CD4-positive, alpha-beta T cell treated with Interleukin-12 subunit alpha and Interleukin-12 subunit beta, for 1 hour (primary cell): Measurements from ENCODE around the gene TXNDC2.
A peak's percentile ranks its signal among the peaks of the same experiment; 100 is the strongest.

Source experiments
- DNase-seq: peaks from one replicate; pipeline ENCODE4 v3.0.0-alpha.2; 2020

TXNDC2 gene

GRCh38 chr18:9914584-9915290, 29.0 kb downstream of the TXNDC2 start:
- DNase-seq = peak; percentile 80

- no peak for DNase-seq
Observed at GRCh38 chr18:9915291-9916076, 29.7 kb downstream of the TXNDC2 start.

- DNase-seq = no peak
Observed at GRCh38 chr18:9916077-9916639, 30.4 kb downstream of the TXNDC2 start.

GRCh38 chr18:9916808-9917207, 31.0 kb downstream of the TXNDC2 start:
- DNase-seq = no peak

DNA sequence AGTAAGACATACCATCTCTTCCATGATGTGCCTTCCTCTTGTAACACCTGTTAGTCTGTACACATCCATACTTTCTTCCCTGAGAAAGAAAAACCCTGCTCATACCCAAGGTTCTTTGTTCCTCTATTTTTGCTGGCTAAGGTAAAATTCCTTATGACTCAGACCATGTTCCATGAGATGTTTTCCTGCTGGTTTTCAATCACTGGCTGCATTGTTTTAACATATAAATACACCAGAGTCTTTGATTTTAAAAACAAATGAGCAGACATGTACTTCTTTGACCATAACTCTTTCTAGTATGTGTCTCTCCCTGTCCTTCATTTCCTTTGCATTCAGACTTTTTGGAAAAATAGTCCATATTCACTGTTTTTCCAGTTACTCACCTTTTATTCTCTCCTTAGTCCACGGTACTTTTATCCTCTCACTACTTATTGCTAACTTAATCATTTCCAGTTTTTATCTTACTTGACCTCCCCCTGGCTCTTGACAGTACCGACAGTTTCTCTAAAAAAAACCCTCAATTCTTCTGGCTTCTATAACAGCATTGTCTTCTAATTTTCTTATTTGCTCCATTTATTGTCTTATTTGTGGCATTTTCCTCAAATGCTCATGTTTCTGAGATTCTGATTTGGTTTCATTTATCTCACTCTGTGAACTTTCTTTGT, 32.4 kb downstream of the TXNDC2 start:
- no peak for DNase-seq

GRCh38 chr18:9919564-9920232, 33.9 kb downstream of the TXNDC2 start:
- DNase-seq = no peak

GRCh38 chr18:9922592-9923311, 37.0 kb downstream of the TXNDC2 start:
- no peak for DNase-seq

GRCh38 chr18:9924371-9924943, 38.7 kb downstream of the TXNDC2 start:
- no peak for DNase-seq

- DNase-seq = no peak
Observed at GRCh38 chr18:9925369-9925768, 39.6 kb downstream of the TXNDC2 start.

GRCh38 chr18:9925795-9926194, 40.0 kb downstream of the TXNDC2 start:
- no peak for DNase-seq

GRCh38 chr18:9926223-9926894, 40.6 kb downstream of the TXNDC2 start:
- no peak for DNase-seq

DNA sequence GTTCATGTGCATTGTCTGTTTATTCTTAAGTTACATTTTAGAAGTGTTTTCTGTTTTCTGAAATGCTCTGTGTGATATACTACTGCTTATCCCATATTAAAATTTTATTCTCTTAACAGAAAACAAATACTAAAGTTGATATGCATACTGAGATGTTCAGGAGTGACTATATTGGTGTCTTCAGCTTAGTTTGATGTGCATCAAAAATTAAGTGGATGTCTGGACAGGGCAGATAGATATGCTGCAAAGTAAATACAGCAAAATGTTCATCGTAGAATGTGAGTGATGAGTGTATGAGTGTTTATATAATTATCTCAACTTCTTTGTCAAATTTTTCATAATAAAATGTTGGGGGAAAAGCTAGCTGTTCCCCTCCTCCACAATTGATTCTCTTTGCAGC, 41.2 kb downstream of the TXNDC2 start:
- no peak for DNase-seq

DNA sequence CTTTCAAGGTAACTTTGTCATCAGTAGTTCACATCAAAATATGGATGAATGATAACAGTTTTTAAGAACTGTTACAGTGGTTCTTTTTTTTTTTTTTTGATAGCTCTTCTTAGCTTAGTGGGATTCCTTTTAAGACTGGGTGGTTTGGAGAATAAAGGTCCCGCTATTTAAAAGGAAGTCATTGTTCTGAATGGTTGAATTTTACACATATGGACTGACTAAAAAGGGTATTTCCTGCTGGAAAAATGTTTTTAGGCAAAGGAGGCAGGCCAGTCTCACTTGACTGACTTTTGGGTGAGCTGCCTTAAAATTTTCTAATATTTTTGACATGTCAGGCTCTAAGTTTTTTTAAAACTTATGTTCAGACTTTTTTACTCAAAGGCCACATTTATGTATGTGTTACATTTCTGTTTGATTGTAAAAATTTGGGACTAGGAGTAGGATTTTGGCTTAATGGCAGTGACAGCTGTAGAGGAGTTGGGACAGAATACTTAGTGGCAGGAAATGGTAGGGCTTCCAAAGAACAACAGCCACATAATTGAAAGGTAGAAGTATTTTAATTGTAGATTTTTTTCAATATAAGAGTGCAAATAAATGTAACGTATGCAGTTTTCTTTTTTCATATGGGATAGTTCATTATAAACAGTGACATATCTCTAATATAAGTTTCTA, 41.8 kb downstream of the TXNDC2 start:
- DNase-seq = no peak

DNA sequence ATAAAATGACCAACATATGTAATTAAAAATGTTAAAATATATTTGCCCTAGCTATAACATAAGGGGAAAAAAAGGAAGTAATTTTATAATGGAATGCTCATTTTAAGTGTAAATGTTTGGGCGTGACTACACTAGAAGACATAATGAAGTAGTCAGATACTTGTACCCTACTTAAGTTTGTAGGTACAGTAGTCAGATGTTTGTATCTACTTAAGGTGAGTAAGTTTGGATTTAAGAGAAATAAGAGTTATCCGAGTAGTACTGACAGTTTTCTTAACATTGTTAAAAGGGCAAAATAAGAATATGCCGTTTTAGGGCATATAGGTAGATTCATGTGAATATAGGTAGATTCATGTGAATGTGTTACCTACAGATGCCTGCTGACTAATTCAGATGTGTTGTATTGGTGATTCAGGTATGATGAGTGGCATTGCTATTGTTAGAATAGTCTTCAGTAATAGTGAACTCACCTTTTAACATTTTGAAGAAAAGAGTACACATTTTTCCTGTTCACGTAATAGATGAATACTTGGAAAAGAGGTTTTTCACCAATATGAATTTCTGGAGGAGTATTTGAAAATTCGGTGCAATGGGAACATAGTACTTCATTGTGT, 43.0 kb downstream of the TXNDC2 start:
- no peak for DNase-seq

DNA sequence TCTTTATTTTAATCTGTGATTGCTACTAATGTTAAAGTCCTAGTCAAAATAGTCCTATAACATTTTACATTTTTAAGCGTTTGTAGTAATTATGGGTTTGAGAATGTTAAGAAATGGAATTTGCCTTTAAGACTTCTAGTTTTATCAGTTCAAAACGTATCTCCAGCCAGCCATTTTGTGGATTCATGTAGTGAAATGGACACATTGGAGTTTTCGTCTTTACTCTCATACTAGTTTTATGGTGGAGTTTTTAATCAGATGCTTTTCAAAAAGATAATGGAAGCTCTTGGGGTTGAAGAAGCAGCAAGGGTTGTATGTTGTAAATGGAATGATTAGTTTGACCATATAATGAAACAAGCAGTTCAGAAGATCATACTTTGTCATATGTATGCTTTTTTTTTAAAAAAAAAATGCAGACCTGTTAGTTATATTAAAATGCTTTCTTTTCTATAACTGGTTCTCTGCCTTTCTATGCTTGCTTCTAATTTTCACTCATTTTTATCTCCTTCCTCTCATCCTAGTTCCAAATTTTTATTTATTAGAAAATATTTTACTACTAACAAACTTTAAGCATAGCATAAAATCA, 44.6 kb downstream of the TXNDC2 start:
- no peak for DNase-seq

DNA sequence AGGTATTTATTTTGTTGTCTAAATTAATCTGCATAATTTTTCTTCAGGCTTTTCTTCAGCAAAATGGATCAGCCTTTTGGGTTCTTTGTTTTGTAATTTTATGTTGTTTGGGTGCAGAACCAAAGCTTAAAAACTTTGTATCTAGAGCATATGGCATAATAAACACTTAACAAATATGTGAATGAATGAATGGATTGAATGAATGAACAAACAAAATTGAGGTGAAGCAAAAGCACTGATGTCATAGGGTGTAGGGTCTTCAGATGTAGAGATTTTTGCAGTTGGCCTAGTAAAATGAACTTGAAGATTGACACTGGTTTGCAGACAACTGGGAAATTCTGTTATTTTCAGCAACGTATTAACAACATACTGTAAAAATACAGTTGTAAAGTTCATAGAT, 45.4 kb downstream of the TXNDC2 start:
- no peak for DNase-seq

DNA sequence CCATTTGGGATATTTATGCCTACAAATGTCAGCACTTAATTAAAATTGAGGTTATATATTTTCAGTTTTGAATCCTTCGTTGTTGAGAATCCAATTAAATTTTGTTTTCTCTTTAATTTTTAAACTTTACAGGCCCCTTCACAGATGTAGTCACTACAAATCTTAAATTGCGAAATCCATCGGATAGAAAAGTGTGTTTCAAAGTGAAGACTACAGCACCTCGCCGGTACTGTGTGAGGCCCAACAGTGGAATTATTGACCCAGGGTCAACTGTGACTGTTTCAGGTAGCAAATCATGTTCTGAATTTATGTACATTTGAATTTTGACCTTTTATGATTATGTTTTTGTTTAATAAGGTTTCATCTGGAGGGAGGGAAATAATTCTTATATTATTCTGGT, 45.9 kb downstream of the TXNDC2 start:
- DNase-seq = no peak

DNA sequence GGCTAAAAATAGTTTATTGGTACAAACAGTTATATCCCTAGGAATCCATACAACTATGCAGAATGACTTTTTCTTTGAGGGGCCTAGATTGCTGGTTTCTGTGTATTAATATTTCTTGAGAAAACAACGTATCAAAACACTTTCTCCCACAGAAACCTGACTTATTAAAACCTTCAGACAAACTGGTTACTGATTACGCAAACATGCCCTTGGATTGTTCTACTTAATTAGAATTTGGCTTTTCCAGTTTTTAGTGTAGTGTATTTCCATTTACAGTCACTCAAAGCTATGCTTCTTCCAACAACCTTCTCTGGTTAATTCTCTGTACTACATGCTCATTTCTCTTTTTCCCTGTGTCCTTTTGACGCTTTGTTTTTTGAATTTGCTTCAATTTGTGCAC, 48.1 kb downstream of the TXNDC2 start:
- DNase-seq = no peak

DNA sequence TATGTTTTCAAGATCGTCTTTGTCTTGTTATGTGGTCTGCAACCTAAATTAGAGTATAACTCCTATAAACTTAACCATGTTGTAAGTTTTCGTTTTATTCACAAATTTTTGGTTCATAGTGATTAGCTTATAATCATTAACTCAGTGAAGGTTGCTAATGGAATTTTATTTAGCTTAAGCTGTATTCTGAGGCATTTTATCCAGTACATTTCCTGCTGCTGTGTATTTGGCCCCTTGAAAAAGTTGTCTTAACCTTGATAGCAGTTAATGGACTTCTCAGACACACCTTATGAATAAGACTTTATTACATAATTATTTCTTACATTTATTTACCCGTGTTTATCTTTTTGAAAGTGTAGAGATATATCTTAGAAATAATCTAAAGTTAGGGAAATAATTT, 48.5 kb downstream of the TXNDC2 start:
- DNase-seq = no peak
